GM18526 (cell line): ENCODE data around the gene SNED1.

Experiments used
- POLR2A ChIP-seq: IDR thresholded peaks from 3 replicates; pipeline ENCODE4 v1.6.1; 2011; ENCODE audit not compliant: insufficient read length; ENCODE audit errors: extremely low read depth

Gene SNED1

GRCh38 chr2:241137276-241138190, 139.1 kb downstream of the SNED1 start:
- TF ChIP-seq POLR2A, result no peak

- no peak for TF ChIP-seq POLR2A
Measured at GRCh38 chr2:241138471-241138870, 140.1 kb downstream of the SNED1 start.

GRCh38 chr2:241139531-241140444, 141.4 kb downstream of the SNED1 start:
- TF ChIP-seq POLR2A, result no peak

GRCh38 chr2:241140445-241140840, 142.0 kb downstream of the SNED1 start:
- no peak for TF ChIP-seq POLR2A

- no peak for TF ChIP-seq POLR2A
Measured at GRCh38 chr2:241141214-241141770, 142.9 kb downstream of the SNED1 start.

- TF ChIP-seq POLR2A, result no peak
Measured at GRCh38 chr2:241142063-241142462, 143.6 kb downstream of the SNED1 start.

- TF ChIP-seq POLR2A, result no peak
Measured at GRCh38 chr2:241142593-241142992, 144.2 kb downstream of the SNED1 start.
